Subcutaneous adipose tissue (tissue), 4 donors: Measurements from ENCODE around the gene SLC35D2. TPM values are rescaled to one million over a fixed set of nuclear protein-coding genes. Genes with fewer than 3 reads are reported as not detected.

Experiments
- total RNA-seq, 4 donors: library from RNA; depleted of rRNA; stranded (reverse); fragments of >200 nt; gene quantifications; one replicate each; pipeline ENCODE4 v1.1.0, GENCODE V29; 2016
- TF ChIP-seq, protein P1 (sequence below): fragments of 450-650 bp; IDR thresholded peaks from one replicate; pipeline ENCODE4 v1.5.1; 2016; ENCODE audit warnings: low read depth, mild to moderate bottlenecking, control low read depth, antibody characterized with exemption, moderate library complexity

SLC35D2 gene
- total RNA-seq, 4 donors from 2014 or later: 15.9 to 22.9 (median 17.6) TPM

DNA sequence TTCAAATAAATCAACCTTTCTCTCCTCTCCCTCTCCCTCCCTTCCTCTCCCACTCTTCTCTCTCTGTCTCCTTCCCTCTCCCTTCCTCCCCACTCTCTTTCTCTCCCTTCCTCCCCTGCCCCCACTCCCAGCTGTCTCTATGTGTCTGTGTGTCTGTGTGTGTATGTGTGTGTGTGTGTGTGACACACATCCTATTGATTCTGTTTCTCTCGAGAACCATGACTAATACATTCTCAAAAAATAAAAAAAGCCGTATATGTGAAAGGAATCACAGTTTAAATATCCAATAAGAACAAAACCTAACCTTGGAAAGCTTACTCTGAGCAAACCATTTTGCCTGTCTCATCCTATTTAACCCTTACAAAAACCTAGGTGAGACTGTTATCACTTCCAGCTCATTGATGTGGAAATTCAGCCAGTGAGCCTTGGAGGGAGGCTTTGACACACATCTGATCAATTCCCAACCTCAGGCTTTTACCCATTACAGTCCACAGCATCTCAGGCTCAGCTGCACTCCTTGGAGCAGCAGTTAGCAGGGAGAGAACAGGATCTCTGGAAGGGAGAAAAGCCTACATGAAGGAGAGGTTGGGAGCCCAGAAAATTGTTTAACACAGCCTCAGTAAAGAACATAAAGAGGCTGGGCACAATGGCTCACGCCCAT is 89.9 kb downstream of the SLC35D2 start:
- TF ChIP-seq, protein P1, sequence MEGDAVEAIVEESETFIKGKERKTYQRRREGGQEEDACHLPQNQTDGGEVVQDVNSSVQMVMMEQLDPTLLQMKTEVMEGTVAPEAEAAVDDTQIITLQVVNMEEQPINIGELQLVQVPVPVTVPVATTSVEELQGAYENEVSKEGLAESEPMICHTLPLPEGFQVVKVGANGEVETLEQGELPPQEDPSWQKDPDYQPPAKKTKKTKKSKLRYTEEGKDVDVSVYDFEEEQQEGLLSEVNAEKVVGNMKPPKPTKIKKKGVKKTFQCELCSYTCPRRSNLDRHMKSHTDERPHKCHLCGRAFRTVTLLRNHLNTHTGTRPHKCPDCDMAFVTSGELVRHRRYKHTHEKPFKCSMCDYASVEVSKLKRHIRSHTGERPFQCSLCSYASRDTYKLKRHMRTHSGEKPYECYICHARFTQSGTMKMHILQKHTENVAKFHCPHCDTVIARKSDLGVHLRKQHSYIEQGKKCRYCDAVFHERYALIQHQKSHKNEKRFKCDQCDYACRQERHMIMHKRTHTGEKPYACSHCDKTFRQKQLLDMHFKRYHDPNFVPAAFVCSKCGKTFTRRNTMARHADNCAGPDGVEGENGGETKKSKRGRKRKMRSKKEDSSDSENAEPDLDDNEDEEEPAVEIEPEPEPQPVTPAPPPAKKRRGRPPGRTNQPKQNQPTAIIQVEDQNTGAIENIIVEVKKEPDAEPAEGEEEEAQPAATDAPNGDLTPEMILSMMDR: no peak

DNA sequence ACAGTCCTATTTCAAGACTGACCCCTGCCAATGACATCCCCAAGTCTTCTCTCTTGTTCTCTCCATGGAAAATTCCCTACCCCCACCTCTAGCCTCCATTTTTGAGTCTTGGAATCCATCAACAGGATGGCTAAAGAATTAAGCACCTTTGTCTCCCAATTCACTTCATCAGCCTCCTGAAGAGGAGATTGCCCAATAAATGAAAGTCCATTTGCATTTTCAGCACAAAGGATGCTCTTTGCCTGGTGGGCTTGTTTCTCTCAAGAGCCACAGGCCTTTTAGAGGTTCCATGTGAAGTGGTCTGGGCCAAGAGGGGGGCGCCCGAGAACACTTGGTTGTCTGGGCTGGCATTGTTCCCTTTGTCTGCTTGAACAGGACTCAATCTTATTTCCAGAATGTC is 94.1 kb downstream of the SLC35D2 start:
- TF ChIP-seq, protein P1: no peak

DNA sequence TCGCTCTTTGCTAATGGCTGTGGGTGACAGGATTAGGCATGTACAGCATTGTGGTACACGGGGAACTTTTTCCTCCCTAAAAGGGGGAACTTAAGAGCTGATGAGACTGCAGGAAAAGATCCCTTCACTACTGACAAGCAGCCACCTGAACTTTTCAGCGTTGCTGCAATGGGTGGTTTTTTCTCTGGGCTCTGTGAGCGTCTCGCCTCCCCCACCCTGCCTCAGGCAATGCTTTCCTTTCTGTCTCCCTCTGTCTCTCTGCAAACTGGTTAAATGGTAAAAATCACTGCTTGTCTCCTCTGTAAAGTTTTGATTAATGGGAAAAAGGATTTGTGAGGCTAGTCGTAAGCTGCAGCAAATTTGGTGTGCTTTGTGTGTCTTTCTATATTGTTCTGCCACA is 101.9 kb downstream of the SLC35D2 start:
- TF ChIP-seq, protein P1: no peak

DNA sequence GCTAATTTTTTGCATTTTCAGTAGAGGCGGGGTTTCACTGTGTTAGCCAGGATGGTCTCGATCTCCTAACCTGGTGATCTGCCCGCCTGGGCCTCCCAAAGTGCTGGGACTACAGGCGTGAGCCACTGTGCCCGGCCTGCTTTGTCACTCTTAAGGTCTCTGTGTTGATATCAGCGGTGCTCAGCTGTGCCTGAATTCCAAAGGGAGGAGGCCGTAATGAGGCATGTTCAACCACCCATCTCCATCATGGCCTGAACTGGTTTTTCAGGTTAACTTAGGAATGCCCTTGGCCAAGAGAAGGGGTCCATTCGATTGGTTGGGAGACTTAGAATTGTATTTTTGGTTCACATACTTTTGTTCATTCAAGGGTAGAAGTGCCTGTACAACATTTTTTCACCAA is 103.6 kb downstream of the SLC35D2 start:
- TF ChIP-seq, protein P1: no peak

DNA sequence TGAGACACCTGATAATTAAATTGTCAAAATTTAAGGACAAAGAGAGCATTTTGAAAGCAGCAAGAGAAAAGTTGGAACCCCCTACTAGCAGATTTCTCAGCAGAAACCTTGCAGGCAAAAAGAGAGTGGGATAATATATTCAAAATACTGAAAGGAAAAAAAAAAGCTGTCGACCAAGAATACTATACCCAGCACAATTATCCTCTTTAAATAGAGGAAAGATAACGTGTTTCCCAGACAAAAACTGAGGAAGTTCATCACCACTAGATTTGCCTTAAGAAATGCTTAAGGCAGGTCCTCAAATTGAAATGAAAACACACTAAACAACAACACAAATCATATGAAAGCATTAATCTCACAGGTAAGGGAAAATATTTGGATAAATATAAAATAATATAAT is 108.6 kb downstream of the SLC35D2 start:
- TF ChIP-seq, protein P1: no peak

Other genes starting within 250 kb of the SLC35D2 start
- gene HSD17B3, start 81.5 kb downstream of the SLC35D2 start, total RNA-seq: 1 to 10 TPM in 1 of 4 donors, not detected in 3; 2.6 TPM
- gene ZNF367, start 34.7 kb upstream of the SLC35D2 start, total RNA-seq: 1 to 10 TPM in 3 of 4 donors, under 1 TPM in 1; 0.49 to 2.1 (median 1.5) TPM
- gene HABP4, start 66.5 kb upstream of the SLC35D2 start, total RNA-seq: 10 to 100 TPM; 15.1 to 32.8 (median 26.2) TPM
- 10 to 100 TPM; 45.9 to 59.8 (median 47.2) TPM for gene CDC14B, start 236.1 kb upstream of the SLC35D2 start, total RNA-seq